ENCODE measurements around the gene SUGCT.

- no peak for TF ChIP-seq ZNF24 (tag by site-specific recombination; IDR thresholded peaks at IDR 0.05)
- TF ChIP-seq ZNF140 (tag by site-specific recombination; IDR thresholded peaks at IDR 0.05) = no peak
Measured at GRCh38 chr7:40676221-40676620, 541.4 kb downstream of the SUGCT start.

All from HEK293 (cell line).